T-helper 1 cell treated with Interleukin-12 subunit alpha and Interleukin-12 subunit beta and Interleukin-4 antibody, amounts not matched to agents 30 ng/mL and 1 ng/mL, for 36 hours (primary cell): ENCODE measurements around the gene DCTN2. TPM values are rescaled to one million over a fixed set of nuclear protein-coding genes. Genes with fewer than 3 reads are reported as not detected.
"Not testable (repeated sequence)": the region's sequence is repeated elsewhere in the genome, so short reads cannot be mapped to it uniquely, and the experiment has no call there.

ENCODE experiments used
- intact Hi-C: fragments of 100-400 bp; cut with micrococcal nuclease; formaldehyde crosslinking; loops from one replicate; pipeline ENCODE4 v1.15.1; 2024
- total RNA-seq: library from RNA; stranded (reverse); gene quantifications from 2 replicates; pipeline ENCODE4 v1.2.3, GENCODE V29; 2022

The DCTN2 gene
- total RNA-seq, 1 donor from 2014 or later = 89.2 TPM

GRCh38 chr12:57518176-57518919, 28.6 kb downstream of the DCTN2 start:
- intact Hi-C loops = no loop called here

GRCh38 chr12:57517718-57518117, 29.3 kb downstream of the DCTN2 start:
- intact Hi-C loops = not testable (repeated sequence)

- intact Hi-C loops = no loop called here
These were observed 29.8 kb downstream of the DCTN2 start for GRCh38 chr12:57517187-57517586.

GRCh38 chr12:57516617-57517153, 30.3 kb downstream of the DCTN2 start:
- intact Hi-C loops = no loop called here

GRCh38 chr12:57515934-57516541, 31.0 kb downstream of the DCTN2 start:
- intact Hi-C loops = no loop called here

- intact Hi-C loops = no loop called here
These were observed 31.5 kb downstream of the DCTN2 start for GRCh38 chr12:57515408-57515933.

- intact Hi-C loops = no loop called here
These were observed 32.1 kb downstream of the DCTN2 start for GRCh38 chr12:57514720-57515407.

- intact Hi-C loops = not testable (repeated sequence)
These were observed 32.7 kb downstream of the DCTN2 start for GRCh38 chr12:57514246-57514645.

GRCh38 chr12:57513677-57514076, 33.3 kb downstream of the DCTN2 start:
- intact Hi-C loops = not testable (repeated sequence)

GRCh38 chr12:57513266-57513665, 33.7 kb downstream of the DCTN2 start:
- intact Hi-C loops = no loop called here

GRCh38 chr12:57512665-57513064, 34.3 kb downstream of the DCTN2 start:
- intact Hi-C loops = no loop called here

GRCh38 chr12:57511588-57512325, 35.2 kb downstream of the DCTN2 start:
- intact Hi-C loops = no loop called here

GRCh38 chr12:57511161-57511560, 35.8 kb downstream of the DCTN2 start:
- intact Hi-C loops = no loop called here

GRCh38 chr12:57507796-57508195, 39.2 kb downstream of the DCTN2 start:
- intact Hi-C loops = not testable (repeated sequence)

- intact Hi-C loops = not testable (repeated sequence)
These were observed 40.5 kb downstream of the DCTN2 start for GRCh38 chr12:57506541-57506940.

- intact Hi-C loops = not testable (repeated sequence)
These were observed 44.6 kb downstream of the DCTN2 start for GRCh38 chr12:57502311-57502969.

- intact Hi-C loops = no loop called here
These were observed 46.8 kb downstream of the DCTN2 start for GRCh38 chr12:57500213-57500612.

GRCh38 chr12:57498571-57498970, 48.4 kb downstream of the DCTN2 start:
- intact Hi-C loops = no loop called here

GRCh38 chr12:57498132-57498502, 48.9 kb downstream of the DCTN2 start:
- intact Hi-C loops = no loop called here

GRCh38 chr12:57497223-57498131, 49.5 kb downstream of the DCTN2 start:
- intact Hi-C loops = no loop called here
